ENCODE data around the gene MRLN. TPM values are rescaled to one million over a fixed set of nuclear protein-coding genes. Genes with fewer than 3 reads are reported as not detected.

MRLN gene
- total RNA-seq, 5 donors from 2014 or later (not counting 1 experiment from before 2014, with no cell fraction given) = not detected

GRCh38 chr10:59705931-59706330, 47.3 kb downstream of the MRLN start:
- no peak overlapping the region for H3K4me3 Mint-ChIP-seq
- peaks cover 0 to 6% (median 4%) of the 10 kb centered on the region in 3 donors for H3K4me1 Mint-ChIP-seq
- no peak overlapping the region for H3K27ac ChIP-seq (ENCODE audit: low read length)
- peaks cover 51 to 54% of the 10 kb centered on the region in 2 donors for H3K27me3 Mint-ChIP-seq
- CTCF ChIA-PET = no interaction called here
- no peaks in the 10 kb centered on the region for H3K9me3 ChIP-seq
- ATAC-seq (replicated peaks in 1 of 4) = no peak
- H3K9me3 Mint-ChIP-seq = no peaks in the 10 kb centered on the region
- no peak overlapping the region for H3K27ac Mint-ChIP-seq
- no peak for DNase-seq
- H3K36me3 Mint-ChIP-seq = no peaks in the 10 kb centered on the region
- no peaks in the 10 kb centered on the region for H3K36me3 ChIP-seq (ENCODE audit: control insufficient read depth in 2 of 2, extremely low read depth in 1 of 2, insufficient read depth in 1 of 2, low read length in 1 of 2)
- POLR2A ChIA-PET = no interaction called here
- H3K4me1 ChIP-seq (ENCODE audit: control insufficient read depth in 1 of 2, extremely low read depth in 1 of 2, insufficient read depth in 2 of 2, low read length in 2 of 2) = peaks cover 0 to 9% of the 10 kb centered on the region in 2 experiments
- H3K27me3 ChIP-seq (replicated peaks in 1 of 2; ENCODE audit: control insufficient read depth in 2 of 2, extremely low read depth in 1 of 2, insufficient read depth in 2 of 2, low read length in 1 of 2) = peaks cover 5 to 22% of the 10 kb centered on the region in 2 experiments
- no peak overlapping the region for H3K4me3 ChIP-seq (ENCODE audit: control insufficient read depth in 1 of 2, extremely low read depth in 1 of 2, low read length in 1 of 2)

DNA sequence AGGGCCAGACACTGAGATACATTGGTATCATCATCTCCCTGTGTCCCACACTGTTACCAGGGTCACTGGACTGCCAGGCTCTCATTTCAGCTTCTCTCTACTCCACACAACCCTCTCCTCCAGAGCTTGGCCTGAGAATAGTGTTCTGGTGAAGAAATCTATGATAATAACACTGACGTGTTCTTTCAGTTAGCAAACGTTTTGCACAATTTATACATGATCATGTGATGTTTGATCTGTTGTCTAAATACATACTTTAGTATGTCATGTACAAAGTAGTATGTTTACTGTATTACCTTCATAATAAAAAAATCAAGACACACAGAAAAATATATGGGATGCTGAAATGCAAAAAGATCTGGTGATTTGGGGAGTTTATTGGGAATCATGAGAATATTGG, 48.6 kb downstream of the MRLN start:
- CTCF ChIA-PET = no interaction called here
- DNase-seq (no peak), ATAC-seq (replicated peaks in 1 of 4) (no peak)
- H3K9me3 ChIP-seq = no peaks in the 10 kb centered on the region
- peaks cover 0 to 2% (median 2%) of the 10 kb centered on the region in 3 donors for H3K4me1 Mint-ChIP-seq
- peaks cover 49 to 61% of the 10 kb centered on the region in 2 donors for H3K27me3 Mint-ChIP-seq
- H3K4me1 ChIP-seq (ENCODE audit: control insufficient read depth in 1 of 2, extremely low read depth in 1 of 2, insufficient read depth in 2 of 2, low read length in 2 of 2) = peaks cover 0 to 5% of the 10 kb centered on the region in 2 experiments
- no peak overlapping the region for H3K4me3 Mint-ChIP-seq
- POLR2A ChIA-PET = no interaction called here
- no peaks in the 10 kb centered on the region for H3K36me3 Mint-ChIP-seq
- WGBS (ENCODE audit: insufficient coverage) = no CpG with 5 or more reads among the region's 2 CpGs
- no peak overlapping the region for H3K27ac Mint-ChIP-seq
- no peaks in the 10 kb centered on the region for H3K9me3 Mint-ChIP-seq
- peaks cover 5 to 14% of the 10 kb centered on the region in 2 experiments for H3K27me3 ChIP-seq (replicated peaks in 1 of 2; ENCODE audit: control insufficient read depth in 2 of 2, extremely low read depth in 1 of 2, insufficient read depth in 2 of 2, low read length in 1 of 2)
- H3K36me3 ChIP-seq (ENCODE audit: control insufficient read depth in 2 of 2, extremely low read depth in 1 of 2, insufficient read depth in 1 of 2, low read length in 1 of 2) = no peaks in the 10 kb centered on the region
- no peak overlapping the region for H3K4me3 ChIP-seq (ENCODE audit: control insufficient read depth in 1 of 2, extremely low read depth in 1 of 2, low read length in 1 of 2)
- H3K27ac ChIP-seq (ENCODE audit: low read length) = no peak overlapping the region

DNA sequence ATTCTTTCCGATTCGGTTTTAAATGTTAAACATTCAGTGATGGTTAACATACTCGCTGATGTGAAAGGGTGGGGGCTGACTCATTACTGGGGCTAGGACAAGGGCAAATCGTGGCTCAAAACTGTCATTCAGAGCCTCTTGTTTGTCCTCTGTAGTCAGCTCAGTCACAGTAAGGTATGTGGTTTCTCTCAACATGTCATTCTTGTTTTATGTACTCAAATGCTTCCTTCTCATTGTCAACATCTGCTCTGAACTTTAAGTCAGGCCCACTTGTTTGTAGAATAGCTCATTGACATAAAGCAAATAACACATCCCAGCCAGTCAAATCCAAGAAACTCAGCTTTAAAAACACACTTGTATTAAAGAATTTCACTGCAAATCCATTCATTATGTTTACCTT, 50.9 kb downstream of the MRLN start:
- H3K27me3 Mint-ChIP-seq = peaks cover 46 to 58% of the 10 kb centered on the region in 2 donors
- 84% methylated on average over 3 of the region's 4 CpGs for WGBS (ENCODE audit: insufficient coverage)
- Histone ChIP-seq H3K4me1 (ENCODE audit: control insufficient read depth in 1 of 2, extremely low read depth in 1 of 2, insufficient read depth in 2 of 2, low read length in 2 of 2) (no peaks in the 10 kb centered on the region), H3K4me3 (ENCODE audit: control insufficient read depth in 1 of 2, extremely low read depth in 1 of 2, low read length in 1 of 2) (no peak overlapping the region), H3K27ac (ENCODE audit: low read length) (no peak overlapping the region), H3K27me3 (replicated peaks in 1 of 2; ENCODE audit: control insufficient read depth in 2 of 2, extremely low read depth in 1 of 2, insufficient read depth in 2 of 2, low read length in 1 of 2) (peaks cover 0 to 8% of the 10 kb centered on the region in 2 experiments), H3K36me3 (ENCODE audit: control insufficient read depth in 2 of 2, extremely low read depth in 1 of 2, insufficient read depth in 1 of 2, low read length in 1 of 2) (no peaks in the 10 kb centered on the region), H3K9me3 (no peaks in the 10 kb centered on the region)
- ChIA-PET CTCF (no interaction called here), POLR2A (interaction anchor here in 1 of 2 donors (0.6 kb wide), 1 partner anchor 10 kb away, joined by 3 read pairs; no protein-coding TSS in a partner anchor)
- DNase-seq (no peak), ATAC-seq (replicated peaks in 1 of 4) (no peak)
- no peak overlapping the region for H3K27ac Mint-ChIP-seq
- no peaks in the 10 kb centered on the region for H3K36me3 Mint-ChIP-seq
- no peak overlapping the region for H3K4me3 Mint-ChIP-seq
- no peaks in the 10 kb centered on the region for H3K9me3 Mint-ChIP-seq
- H3K4me1 Mint-ChIP-seq = no peaks in the 10 kb centered on the region

- ATAC-seq (replicated peaks in 1 of 4) (no peak), DNase-seq (no peak)
- no peak overlapping the region for H3K4me3 Mint-ChIP-seq
- Histone ChIP-seq H3K27me3 (replicated peaks in 1 of 2; ENCODE audit: control insufficient read depth in 2 of 2, extremely low read depth in 1 of 2, insufficient read depth in 2 of 2, low read length in 1 of 2) (peaks cover 0 to 6% of the 10 kb centered on the region in 2 experiments), H3K36me3 (ENCODE audit: control insufficient read depth in 2 of 2, extremely low read depth in 1 of 2, insufficient read depth in 1 of 2, low read length in 1 of 2) (no peaks in the 10 kb centered on the region), H3K9me3 (no peaks in the 10 kb centered on the region), H3K27ac (ENCODE audit: low read length) (no peak overlapping the region), H3K4me1 (ENCODE audit: control insufficient read depth in 1 of 2, extremely low read depth in 1 of 2, insufficient read depth in 2 of 2, low read length in 2 of 2) (no peaks in the 10 kb centered on the region), H3K4me3 (ENCODE audit: control insufficient read depth in 1 of 2, extremely low read depth in 1 of 2, low read length in 1 of 2) (no peak overlapping the region)
- no peaks in the 10 kb centered on the region for H3K4me1 Mint-ChIP-seq
- 70% methylated on average over 4 of the region's 4 CpGs for WGBS (ENCODE audit: insufficient coverage)
- ChIA-PET CTCF (interaction anchor here in 1 of 2 donors (0.6 kb wide), 1 partner anchor 37 kb away, joined by 4 read pairs; no protein-coding TSS in a partner anchor), POLR2A (interaction anchor here in 1 of 2 donors (1.0 kb wide), 1 partner anchor 672 kb away, joined by 3 read pairs; no protein-coding TSS in a partner anchor)
- H3K9me3 Mint-ChIP-seq = no peaks in the 10 kb centered on the region
- peak overlapping the region in 1 of 2 donors; percentile 50 for H3K27ac Mint-ChIP-seq
- no peaks in the 10 kb centered on the region for H3K36me3 Mint-ChIP-seq
- peaks cover 34 to 47% of the 10 kb centered on the region in 2 donors for H3K27me3 Mint-ChIP-seq
Measured at GRCh38 chr10:59700709-59701108, 52.5 kb downstream of the MRLN start.

GRCh38 chr10:59698326-59698725, 54.9 kb downstream of the MRLN start:
- H3K9me3 ChIP-seq = no peaks in the 10 kb centered on the region
- no peaks in the 10 kb centered on the region for H3K4me1 Mint-ChIP-seq
- no peak overlapping the region for H3K4me3 ChIP-seq (ENCODE audit: control insufficient read depth in 1 of 2, extremely low read depth in 1 of 2, low read length in 1 of 2)
- H3K27ac Mint-ChIP-seq = no peak overlapping the region
- H3K27me3 Mint-ChIP-seq = peaks cover 25 to 33% of the 10 kb centered on the region in 2 donors
- WGBS (ENCODE audit: insufficient coverage) = 56% methylated on average over 1 of the region's 1 CpG
- no peak overlapping the region for H3K27ac ChIP-seq (ENCODE audit: low read length)
- H3K4me1 ChIP-seq (ENCODE audit: control insufficient read depth in 1 of 2, extremely low read depth in 1 of 2, insufficient read depth in 2 of 2, low read length in 2 of 2) = no peaks in the 10 kb centered on the region
- ChIA-PET POLR2A (no interaction called here), CTCF (interaction anchor here in 1 of 2 donors (0.6 to 0.7 kb wide), 2 partner anchors 88 to 792 kb away, joined by 3 to 4 read pairs; no protein-coding TSS in a partner anchor)
- no peak for ATAC-seq (replicated peaks in 1 of 4)
- no peak overlapping the region for H3K4me3 Mint-ChIP-seq
- DNase-seq = no peak
- no peaks in the 10 kb centered on the region for H3K36me3 ChIP-seq (ENCODE audit: control insufficient read depth in 2 of 2, extremely low read depth in 1 of 2, insufficient read depth in 1 of 2, low read length in 1 of 2)
- no peaks in the 10 kb centered on the region for H3K9me3 Mint-ChIP-seq
- no peaks in the 10 kb centered on the region for H3K36me3 Mint-ChIP-seq
- H3K27me3 ChIP-seq (replicated peaks in 1 of 2; ENCODE audit: control insufficient read depth in 2 of 2, extremely low read depth in 1 of 2, insufficient read depth in 2 of 2, low read length in 1 of 2) = peaks cover 0 to 6% of the 10 kb centered on the region in 2 experiments

DNA sequence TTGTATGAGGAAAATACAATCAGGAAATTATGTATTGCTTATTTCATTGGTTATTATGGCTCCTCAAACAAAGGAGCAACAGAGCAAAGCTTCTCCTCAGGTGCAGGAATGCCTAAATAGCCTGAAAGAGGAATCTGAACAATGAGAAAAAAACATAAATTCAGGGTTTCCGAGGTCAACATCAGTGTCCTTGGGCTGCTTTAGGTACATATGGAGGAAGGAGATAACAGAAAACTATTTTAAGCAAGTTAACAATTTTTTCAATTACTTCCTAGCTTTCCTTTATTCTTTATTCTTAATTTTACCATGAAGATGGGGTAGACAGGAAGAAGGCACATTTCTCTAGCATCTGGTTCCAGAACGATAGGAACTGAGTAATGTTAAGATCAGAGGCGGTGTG, 57.6 kb downstream of the MRLN start:
- ChIA-PET POLR2A (no interaction called here), CTCF (no interaction called here)
- ATAC-seq (replicated peaks in 1 of 4) (no peak), DNase-seq (no peak)
- Histone ChIP-seq H3K4me3 (ENCODE audit: control insufficient read depth in 1 of 2, extremely low read depth in 1 of 2, low read length in 1 of 2) (no peak overlapping the region), H3K4me1 (ENCODE audit: control insufficient read depth in 1 of 2, extremely low read depth in 1 of 2, insufficient read depth in 2 of 2, low read length in 2 of 2) (no peaks in the 10 kb centered on the region), H3K27me3 (replicated peaks in 1 of 2; ENCODE audit: control insufficient read depth in 2 of 2, extremely low read depth in 1 of 2, insufficient read depth in 2 of 2, low read length in 1 of 2) (peaks cover 0 to 6% of the 10 kb centered on the region in 2 experiments), H3K27ac (ENCODE audit: low read length) (no peak overlapping the region), H3K36me3 (ENCODE audit: control insufficient read depth in 2 of 2, extremely low read depth in 1 of 2, insufficient read depth in 1 of 2, low read length in 1 of 2) (no peaks in the 10 kb centered on the region), H3K9me3 (no peaks in the 10 kb centered on the region)
- Mint-ChIP-seq H3K4me1 (no peaks in the 10 kb centered on the region), H3K4me3 (no peak overlapping the region), H3K9me3 (no peaks in the 10 kb centered on the region), H3K27ac (no peak overlapping the region), H3K27me3 (peaks cover 10 to 17% of the 10 kb centered on the region in 2 donors), H3K36me3 (no peaks in the 10 kb centered on the region)
- no CpG with 5 or more reads among the region's 3 CpGs for WGBS (ENCODE audit: insufficient coverage)

GRCh38 chr10:59694936-59695335, 58.3 kb downstream of the MRLN start:
- no peak overlapping the region for H3K4me3 Mint-ChIP-seq
- CTCF ChIA-PET = no interaction called here
- DNase-seq = no peak
- Histone ChIP-seq H3K4me3 (ENCODE audit: control insufficient read depth in 1 of 2, extremely low read depth in 1 of 2, low read length in 1 of 2) (no peak overlapping the region), H3K27me3 (replicated peaks in 1 of 2; ENCODE audit: control insufficient read depth in 2 of 2, extremely low read depth in 1 of 2, insufficient read depth in 2 of 2, low read length in 1 of 2) (peaks cover 0 to 6% of the 10 kb centered on the region in 2 experiments), H3K9me3 (no peaks in the 10 kb centered on the region), H3K27ac (ENCODE audit: low read length) (no peak overlapping the region), H3K4me1 (ENCODE audit: control insufficient read depth in 1 of 2, extremely low read depth in 1 of 2, insufficient read depth in 2 of 2, low read length in 2 of 2) (no peaks in the 10 kb centered on the region), H3K36me3 (ENCODE audit: control insufficient read depth in 2 of 2, extremely low read depth in 1 of 2, insufficient read depth in 1 of 2, low read length in 1 of 2) (no peaks in the 10 kb centered on the region)
- no peaks in the 10 kb centered on the region for H3K9me3 Mint-ChIP-seq
- no peaks in the 10 kb centered on the region for H3K36me3 Mint-ChIP-seq
- POLR2A ChIA-PET = no interaction called here
- H3K4me1 Mint-ChIP-seq = no peaks in the 10 kb centered on the region
- ATAC-seq (replicated peaks in 1 of 4) = no peak
- no peak overlapping the region for H3K27ac Mint-ChIP-seq
- peaks cover 12 to 15% of the 10 kb centered on the region in 2 donors for H3K27me3 Mint-ChIP-seq
- no CpG with 5 or more reads among the region's 1 CpG for WGBS (ENCODE audit: insufficient coverage)
